DOHH2 (cell line): Measurements from ENCODE around the gene PKD2L1.
A peak's percentile ranks its signal among the peaks of the same experiment; 100 is the strongest.

Experiments used
- H3F3A ChIP-seq: fragments of 200-600 bp; sonication (generic), shearing (Covaris generic); 2 replicates; pipeline ENCODE4 v1.6.0; 2016; ENCODE audit warnings: antibody characterized with exemption, mild to moderate bottlenecking; ENCODE audit not compliant: control insufficient read depth, insufficient read depth
- H3K27ac ChIP-seq: fragments of 200-600 bp; sonication (generic); 2 replicates; pipeline ENCODE4 v1.5.1; 2014; ENCODE audit warnings: low read depth, mild to moderate bottlenecking, low read length, moderate library complexity
- H3K27me3 ChIP-seq: fragments of 200-600 bp; sonication (generic); 2 replicates; pipeline ENCODE4 v1.6.1; 2014; ENCODE audit warnings: mild to moderate bottlenecking, low read length, mixed read lengths; ENCODE audit not compliant: control insufficient read depth
- H3K36me3 ChIP-seq: fragments of 200-600 bp; sonication (generic); 2 replicates; pipeline ENCODE4 v1.6.1; 2014; ENCODE audit warnings: mild to moderate bottlenecking, low read length, moderate library complexity, mixed read lengths; ENCODE audit not compliant: control insufficient read depth
- H3K4me1 ChIP-seq: fragments of 200-600 bp; sonication (generic); 2 replicates; pipeline ENCODE4 v1.6.1; 2014; ENCODE audit warnings: mild to moderate bottlenecking, low read length, mixed read lengths; ENCODE audit not compliant: control insufficient read depth
- H3K4me2 ChIP-seq: fragments of 200-600 bp; sonication (generic); 2 replicates; pipeline ENCODE4 v1.6.0; 2014; ENCODE audit warnings: mild to moderate bottlenecking, low read length, moderate library complexity
- H3K4me3 ChIP-seq: fragments of 200-600 bp; sonication (generic); 2 replicates; pipeline ENCODE4 v1.5.1; 2014; ENCODE audit warnings: mild to moderate bottlenecking, low read length, mixed read lengths
- H3K79me2 ChIP-seq: fragments of 200-600 bp; sonication (generic); 2 replicates; pipeline ENCODE4 v1.6.1; 2014; ENCODE audit warnings: mild to moderate bottlenecking, low read length, mixed read lengths; ENCODE audit not compliant: control insufficient read depth
- H3K9me2 ChIP-seq: fragments of 200-600 bp; sonication (generic); replicated peaks from 2 replicates; pipeline ENCODE4 v1.6.1; 2014; ENCODE audit warnings: mild to moderate bottlenecking, low read length, mixed read lengths; ENCODE audit not compliant: control insufficient read depth
- H3K9me3 ChIP-seq: fragments of 200-600 bp; sonication (generic); 2 replicates; pipeline ENCODE4 v1.6.1; 2014; ENCODE audit warnings: antibody characterized with exemption, low read length, mixed read lengths; ENCODE audit not compliant: control insufficient read depth, insufficient read depth
- H4K20me1 ChIP-seq: fragments of 200-600 bp; sonication (generic); 2 replicates; pipeline ENCODE4 v1.6.0; 2014; ENCODE audit warnings: low read depth, mild to moderate bottlenecking, antibody characterized with exemption, low read length, moderate library complexity; ENCODE audit not compliant: control insufficient read depth, insufficient read depth
- CTCF ChIP-seq: fragments of 200-600 bp; sonication (generic); IDR thresholded peaks from one replicate; pipeline ENCODE4 v1.5.1; 2014; ENCODE audit warnings: antibody characterized with exemption, mild to moderate bottlenecking, low read depth, low read length; ENCODE audit not compliant: poor library complexity, severe bottlenecking
- EZH2phosphoT487 ChIP-seq: fragments of 200-600 bp; sonication (generic); IDR thresholded peaks from 2 replicates; pipeline ENCODE4 v1.6.1; 2017; ENCODE audit warnings: borderline replicate concordance, mild to moderate bottlenecking, antibody characterized with exemption, low read length, moderate library complexity, mixed read lengths

Gene PKD2L1

DNA sequence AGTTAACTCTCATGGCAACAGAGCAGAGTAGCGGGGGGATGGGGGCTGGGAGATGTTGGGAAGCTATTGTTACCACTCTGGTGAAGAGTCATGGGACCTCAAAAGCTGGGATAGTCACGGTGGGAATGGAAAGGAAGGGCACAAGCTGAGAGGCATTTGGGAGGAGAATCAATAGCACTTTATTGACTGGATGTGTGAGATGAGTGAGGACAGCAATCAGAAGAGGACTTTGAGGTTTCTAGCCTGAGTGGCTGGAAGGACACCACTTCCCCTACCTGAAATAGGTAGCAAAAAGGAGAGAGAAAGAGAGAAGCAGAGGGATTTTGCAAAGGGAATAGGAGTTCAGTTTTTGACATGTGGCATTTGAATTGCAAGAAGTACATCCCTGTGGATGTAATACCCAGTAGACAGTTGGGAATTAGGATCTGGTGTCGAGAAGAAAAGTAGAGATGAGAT is 44.2 kb upstream of the PKD2L1 start:
- Histone ChIP-seq H3K9me3 (no peaks in the 10 kb centered on the region), H3K9me2 (no peaks in the 10 kb centered on the region), H3K4me3 (peak overlapping the region; percentile 100), H3K36me3 (peaks cover 38% of the 10 kb centered on the region), H3K4me2 (peak overlapping the region; percentile 84), H3K4me1 (peaks cover 84% of the 10 kb centered on the region), H3K27ac (peak overlapping the region; percentile 100), H3K27me3 (no peaks in the 10 kb centered on the region; the same call in 1 of the 2 replicates), H3F3A (peaks cover 20% of the 10 kb centered on the region), H3K79me2 (peaks cover 62% of the 10 kb centered on the region), H4K20me1 (no peaks in the 10 kb centered on the region)
- no peak for TF ChIP-seq CTCF
- no peak for TF ChIP-seq EZH2phosphoT487

- Histone ChIP-seq H4K20me1 (no peaks in the 10 kb centered on the region), H3K9me2 (no peaks in the 10 kb centered on the region), H3K36me3 (peaks cover 33% of the 10 kb centered on the region), H3K27ac (peak overlapping the region; percentile 100), H3K9me3 (no peaks in the 10 kb centered on the region), H3K79me2 (peaks cover 56% of the 10 kb centered on the region), H3F3A (peaks cover 20% of the 10 kb centered on the region), H3K4me1 (peaks cover 79% of the 10 kb centered on the region), H3K4me2 (peak overlapping the region; percentile 84), H3K27me3 (no peaks in the 10 kb centered on the region; the same call in 1 of the 2 replicates), H3K4me3 (peak overlapping the region; percentile 100)
- no peak for TF ChIP-seq CTCF
- no peak; the same call in 1 of the 2 replicates for TF ChIP-seq EZH2phosphoT487
These were observed 43.5 kb upstream of the PKD2L1 start for GRCh38 chr10:100373298-100374199.

- Histone ChIP-seq H3K4me1 (peaks cover 76% of the 10 kb centered on the region), H3K36me3 (peaks cover 26% of the 10 kb centered on the region), H3K4me2 (peak overlapping the region; percentile 84), H3F3A (peaks cover 25% of the 10 kb centered on the region), H3K4me3 (peak overlapping the region; percentile 100), H3K9me2 (no peaks in the 10 kb centered on the region), H3K27ac (peak overlapping the region; percentile 100), H3K9me3 (no peaks in the 10 kb centered on the region), H3K27me3 (no peaks in the 10 kb centered on the region; the same call in 1 of the 2 replicates), H4K20me1 (no peaks in the 10 kb centered on the region), H3K79me2 (peaks cover 47% of the 10 kb centered on the region)
- TF ChIP-seq CTCF (no peak), EZH2phosphoT487 (no peak)
These were observed 42.6 kb upstream of the PKD2L1 start for GRCh38 chr10:100372415-100373297.
